Measurements from ENCODE around the gene ACBD4.

The ACBD4 gene, protein sequence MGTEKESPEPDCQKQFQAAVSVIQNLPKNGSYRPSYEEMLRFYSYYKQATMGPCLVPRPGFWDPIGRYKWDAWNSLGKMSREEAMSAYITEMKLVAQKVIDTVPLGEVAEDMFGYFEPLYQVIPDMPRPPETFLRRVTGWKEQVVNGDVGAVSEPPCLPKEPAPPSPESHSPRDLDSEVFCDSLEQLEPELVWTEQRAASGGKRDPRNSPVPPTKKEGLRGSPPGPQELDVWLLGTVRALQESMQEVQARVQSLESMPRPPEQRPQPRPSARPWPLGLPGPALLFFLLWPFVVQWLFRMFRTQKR

DNA sequence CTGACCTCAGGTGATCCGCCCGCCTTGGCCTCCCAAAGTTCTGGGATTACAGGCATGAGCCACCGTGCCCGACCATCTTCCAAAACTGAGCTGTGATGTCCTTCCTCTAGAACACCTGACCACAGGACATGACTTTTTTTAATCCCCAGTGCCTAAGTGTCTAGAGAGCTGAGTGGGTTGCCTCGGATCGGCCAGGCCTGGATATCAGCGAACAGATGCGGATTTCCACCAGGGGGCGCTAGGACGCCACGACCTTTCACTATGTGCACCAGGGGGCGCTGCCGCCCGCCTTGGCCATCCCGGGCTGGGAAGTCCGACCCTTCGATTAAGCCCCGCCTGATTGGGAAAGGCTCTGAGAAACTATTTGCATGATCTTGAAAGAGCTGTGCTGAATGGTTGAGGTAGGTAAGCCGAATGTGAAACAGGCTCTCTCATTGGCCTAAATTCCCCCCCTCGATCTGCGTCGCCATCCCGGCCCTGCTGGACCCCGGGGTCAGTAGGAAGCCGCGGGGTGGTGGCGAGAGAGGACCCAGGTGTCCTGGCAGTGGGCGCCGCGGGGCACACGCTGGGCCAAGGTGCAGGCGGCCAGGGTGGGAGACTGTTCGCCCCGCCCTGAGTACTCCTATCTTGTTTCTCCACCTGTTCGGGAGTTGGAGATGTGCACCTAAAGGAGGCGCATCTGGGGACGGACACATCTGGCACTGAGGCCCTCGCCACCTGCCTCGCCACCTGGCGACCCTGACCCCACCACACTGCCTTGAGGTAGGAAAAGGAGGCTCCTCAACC, at the start of gene ACBD4:
ACBD4 (plus strand) TSS at position 496 of the 786 bp plus-strand sequence. CDS start 458 bp downstream, outside the sequence.
- peak within 1 kb of the TSS; percentile 58 for H3K4me3 ChIP-seq (ENCODE audit: low read depth, low read length)
- DNase-seq (ENCODE audit: low read depth, low spot score), result peak; percentile 97
- TF ChIP-seq, protein P1, sequence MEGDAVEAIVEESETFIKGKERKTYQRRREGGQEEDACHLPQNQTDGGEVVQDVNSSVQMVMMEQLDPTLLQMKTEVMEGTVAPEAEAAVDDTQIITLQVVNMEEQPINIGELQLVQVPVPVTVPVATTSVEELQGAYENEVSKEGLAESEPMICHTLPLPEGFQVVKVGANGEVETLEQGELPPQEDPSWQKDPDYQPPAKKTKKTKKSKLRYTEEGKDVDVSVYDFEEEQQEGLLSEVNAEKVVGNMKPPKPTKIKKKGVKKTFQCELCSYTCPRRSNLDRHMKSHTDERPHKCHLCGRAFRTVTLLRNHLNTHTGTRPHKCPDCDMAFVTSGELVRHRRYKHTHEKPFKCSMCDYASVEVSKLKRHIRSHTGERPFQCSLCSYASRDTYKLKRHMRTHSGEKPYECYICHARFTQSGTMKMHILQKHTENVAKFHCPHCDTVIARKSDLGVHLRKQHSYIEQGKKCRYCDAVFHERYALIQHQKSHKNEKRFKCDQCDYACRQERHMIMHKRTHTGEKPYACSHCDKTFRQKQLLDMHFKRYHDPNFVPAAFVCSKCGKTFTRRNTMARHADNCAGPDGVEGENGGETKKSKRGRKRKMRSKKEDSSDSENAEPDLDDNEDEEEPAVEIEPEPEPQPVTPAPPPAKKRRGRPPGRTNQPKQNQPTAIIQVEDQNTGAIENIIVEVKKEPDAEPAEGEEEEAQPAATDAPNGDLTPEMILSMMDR (IDR thresholded peaks at IDR 0.05; ENCODE audit: low read depth, low read length), result peak; percentile 100
- in situ Hi-C loops (cut with HindIII; ENCODE audit: low sequenced_read_pairs), result no loop called here

DNA sequence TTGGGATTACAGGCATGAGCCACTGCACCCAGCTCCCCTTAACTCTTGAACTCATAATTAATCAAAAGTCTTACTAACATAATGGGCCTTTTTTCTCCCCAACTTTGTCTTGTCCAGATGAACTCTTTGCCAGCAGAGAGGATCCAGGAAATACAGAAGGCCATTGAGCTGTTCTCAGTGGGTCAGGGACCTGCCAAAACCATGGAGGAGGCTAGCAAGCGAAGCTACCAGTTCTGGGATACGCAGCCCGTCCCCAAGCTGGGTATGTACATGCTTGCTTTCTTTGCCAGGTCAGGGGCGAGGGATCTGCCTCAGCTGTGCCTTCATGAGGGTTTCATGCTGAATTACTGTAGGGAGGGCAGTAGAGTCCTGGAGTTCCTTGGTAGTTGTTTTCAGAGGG, 49.1 kb upstream of the ACBD4 start:
- TF ChIP-seq, protein P1 (IDR thresholded peaks at IDR 0.05; ENCODE audit: low read depth, low read length), result no peak
- no peak for DNase-seq (ENCODE audit: low read depth, low spot score)
- in situ Hi-C loops (cut with HindIII; ENCODE audit: low sequenced_read_pairs), result no loop called here
- H3K4me3 ChIP-seq (ENCODE audit: low read depth, low read length), result no peak overlapping the region

DNA sequence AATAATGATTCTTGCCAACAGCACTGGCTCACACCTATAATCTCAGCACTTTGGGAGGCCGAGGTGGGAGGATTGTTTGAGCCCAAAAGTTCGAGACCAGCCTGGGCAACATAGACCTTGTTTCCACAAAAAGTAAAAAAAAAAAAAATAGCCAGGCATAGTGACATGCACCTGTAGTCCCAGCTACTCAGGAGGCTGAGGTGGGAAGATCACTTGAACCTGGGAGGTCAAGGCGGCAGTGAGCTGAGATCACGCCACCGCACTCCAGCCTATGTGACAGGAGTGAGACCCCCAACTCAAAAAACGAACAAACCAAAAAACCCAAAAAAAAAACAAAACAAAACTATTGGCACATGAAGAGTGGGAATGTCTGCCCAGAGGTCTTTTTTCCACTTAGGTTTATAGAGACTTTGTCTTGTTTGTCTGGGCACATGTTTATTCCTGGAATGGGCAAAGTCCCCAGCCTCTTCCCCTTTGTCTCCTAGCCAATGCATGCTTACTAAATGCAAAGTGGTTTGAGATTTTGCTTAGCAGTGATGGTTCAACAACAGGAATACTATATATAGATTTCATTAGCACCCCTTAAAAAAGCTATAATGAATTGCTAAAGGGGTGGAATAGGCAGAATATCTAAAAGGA, 48.5 kb upstream of the ACBD4 start:
- TF ChIP-seq, protein P1 (IDR thresholded peaks at IDR 0.05; ENCODE audit: low read depth, low read length), result no peak
- H3K4me3 ChIP-seq (ENCODE audit: low read depth, low read length), result no peak overlapping the region
- in situ Hi-C loops (cut with HindIII; ENCODE audit: low sequenced_read_pairs), result no loop called here
- no peak for DNase-seq (ENCODE audit: low read depth, low spot score)

DNA sequence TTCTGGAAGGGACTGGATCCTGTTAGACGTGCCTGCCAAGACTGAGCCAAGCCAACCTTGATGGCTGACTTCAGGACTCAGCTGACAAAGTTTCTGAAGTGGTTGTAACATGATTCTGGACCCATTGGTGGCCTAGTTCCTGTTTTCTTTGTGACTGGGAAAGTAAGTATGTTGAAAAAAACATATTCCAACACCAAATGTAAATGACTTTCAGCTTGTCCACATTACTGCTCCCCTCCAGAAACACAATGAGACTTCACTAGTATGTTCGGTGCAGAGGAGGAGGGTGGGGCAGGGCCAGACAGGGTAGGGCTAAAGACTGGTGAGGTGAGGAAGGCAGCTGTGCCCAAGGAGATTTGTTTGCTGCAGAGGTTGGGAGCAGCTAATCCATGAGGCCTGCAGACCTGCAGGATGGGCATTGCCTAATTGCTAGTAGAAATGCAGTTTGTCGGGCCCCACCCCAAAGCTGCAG, 47.9 kb upstream of the ACBD4 start:
- in situ Hi-C loops (cut with HindIII; ENCODE audit: low sequenced_read_pairs), result no loop called here
- TF ChIP-seq, protein P1 (IDR thresholded peaks at IDR 0.05; ENCODE audit: low read depth, low read length), result no peak
- DNase-seq (ENCODE audit: low read depth, low spot score), result peak; percentile 71
- H3K4me3 ChIP-seq (ENCODE audit: low read depth, low read length), result no peak overlapping the region

DNA sequence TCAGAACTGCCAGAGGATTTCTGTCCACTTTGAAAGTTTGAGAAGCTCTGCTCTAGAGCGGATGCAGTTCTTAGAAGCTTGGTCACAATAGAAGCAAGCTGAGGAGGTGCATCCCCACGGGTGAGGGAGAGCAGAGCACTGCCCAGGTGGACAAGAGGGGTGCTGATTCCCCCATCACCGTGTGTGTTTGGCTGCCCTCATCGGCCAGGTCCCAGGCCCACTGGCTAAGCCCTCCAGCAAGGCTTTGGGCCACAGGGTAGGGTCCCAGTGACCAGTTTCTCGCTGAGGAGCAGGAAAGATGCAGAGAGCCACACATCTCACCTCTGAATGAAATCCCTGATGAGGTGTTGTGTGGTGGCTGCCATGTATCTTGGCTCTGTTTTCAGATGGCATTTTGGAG, 47.5 kb upstream of the ACBD4 start:
- no peak for DNase-seq (ENCODE audit: low read depth, low spot score)
- H3K4me3 ChIP-seq (ENCODE audit: low read depth, low read length), result no peak overlapping the region
- in situ Hi-C loops (cut with HindIII; ENCODE audit: low sequenced_read_pairs), result no loop called here
- TF ChIP-seq, protein P1 (IDR thresholded peaks at IDR 0.05; ENCODE audit: low read depth, low read length), result no peak

DNA sequence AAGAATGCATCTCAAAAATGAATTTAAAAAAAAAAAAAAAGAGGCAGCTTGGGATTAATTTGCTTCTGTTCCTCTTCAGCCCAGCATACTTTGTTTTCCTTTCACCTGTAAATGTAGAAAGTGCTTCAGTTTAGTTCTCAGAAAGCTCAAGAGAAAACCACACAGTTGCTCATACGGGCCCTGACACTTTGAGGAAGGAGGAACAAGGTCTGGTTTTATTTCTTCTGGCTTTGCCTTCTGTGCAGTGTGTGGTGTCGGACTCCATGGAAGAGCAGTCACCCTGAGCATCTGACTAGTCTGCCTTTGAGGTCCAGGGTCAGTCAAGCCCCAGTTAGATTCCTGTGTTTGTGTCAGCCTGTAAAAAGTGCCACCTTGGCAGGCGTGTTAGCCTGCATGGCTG, 46.7 kb upstream of the ACBD4 start:
- in situ Hi-C loops (cut with HindIII; ENCODE audit: low sequenced_read_pairs), result no loop called here
- no peak for DNase-seq (ENCODE audit: low read depth, low spot score)
- no peak overlapping the region for H3K4me3 ChIP-seq (ENCODE audit: low read depth, low read length)
- TF ChIP-seq, protein P1 (IDR thresholded peaks at IDR 0.05; ENCODE audit: low read depth, low read length), result no peak
